ENCODE measurements around the gene POC1A.

- TF ChIP-seq GATA2 (IDR thresholded peaks at IDR 0.05; ENCODE audit: low read depth, low read length) (no peak), GATA3 (IDR thresholded peaks at IDR 0.05; ENCODE audit: low read depth, low read length) (no peak)
Observed at GRCh38 chr3:52184690-52185089, 30.5 kb upstream of the POC1A start.

Measured in SH-SY5Y (cell line).